Activated naive CD8-positive, alpha-beta T cell treated with anti-CD3 and anti-CD28 coated beads, Interleukin-2, amount 50 U/mL, for 16 hours (primary cell): ENCODE results near the gene S100A11.
A peak's percentile ranks its signal among the peaks of the same experiment; 100 is the strongest.

Experiments used
- DNase-seq: peaks from one replicate; pipeline ENCODE4 v3.0.0-alpha.2; 2020; ENCODE audit warnings: low read depth, low spot score

The S100A11 gene

GRCh38 chr1:152001631-152002584 is 34.9 kb downstream of the S100A11 start:
- DNase-seq = peak; percentile 53

- DNase-seq = no peak
Observed at GRCh38 chr1:152000964-152001630, 35.7 kb downstream of the S100A11 start.

GRCh38 chr1:151998611-151999362 is 38.0 kb downstream of the S100A11 start:
- no peak for DNase-seq

- no peak for DNase-seq
Observed at GRCh38 chr1:151997284-151997570, 39.6 kb downstream of the S100A11 start.

GRCh38 chr1:151995774-151996173 is 41.0 kb downstream of the S100A11 start:
- DNase-seq = no peak

- no peak for DNase-seq
Observed at GRCh38 chr1:151994956-151995355, 41.8 kb downstream of the S100A11 start.

- no peak for DNase-seq
Observed at GRCh38 chr1:151993734-151994496, 42.9 kb downstream of the S100A11 start, which contains the start of gene S100A10. S100A10 (minus strand) TSS chr1:151993859; CDS start chr1:151986230, 7,629 bp downstream.

GRCh38 chr1:151993084-151993733 is 43.6 kb downstream of the S100A11 start:
- no peak for DNase-seq

GRCh38 chr1:151992303-151993083 is 44.3 kb downstream of the S100A11 start:
- no peak for DNase-seq

GRCh38 chr1:151991663-151992302 is 45.0 kb downstream of the S100A11 start:
- no peak for DNase-seq

GRCh38 chr1:151990856-151991198 is 46.0 kb downstream of the S100A11 start:
- no peak for DNase-seq

- DNase-seq = no peak
Observed at GRCh38 chr1:151990058-151990855, 46.5 kb downstream of the S100A11 start.

- DNase-seq = no peak
Observed at GRCh38 chr1:151989211-151989862, 47.5 kb downstream of the S100A11 start.

- DNase-seq = no peak
Observed at GRCh38 chr1:151988405-151988923, 48.3 kb downstream of the S100A11 start.

GRCh38 chr1:151986501-151987190 is 50.2 kb downstream of the S100A11 start:
- DNase-seq = no peak

GRCh38 chr1:151985768-151986167 is 51.0 kb downstream of the S100A11 start:
- DNase-seq = no peak

- DNase-seq = no peak
Observed at GRCh38 chr1:151985270-151985669, 51.5 kb downstream of the S100A11 start.
